Measurements from ENCODE around the gene TTK. TPM values are rescaled to one million over a fixed set of nuclear protein-coding genes. Genes with fewer than 3 reads are reported as not detected.

Gene TTK
- total RNA-seq, 1 experiment from 2014 or later, result 35.5 TPM

GRCh38 chr6:79985128-79985527 is 19.3 kb upstream of the TTK start:
- in situ Hi-C loops (cut with HindIII; ENCODE audit: low pct_unique_long_range_greater_than_20kb, low sequenced_read_pairs), result no loop called here

GRCh38 chr6:79989641-79990040 is 14.8 kb upstream of the TTK start:
- intact Hi-C loops (cut with micrococcal nuclease; ENCODE audit: unreplicated experiment), result no loop called here
- no TSS peak for BruUV-seq (replicated peaks)
- no peak for ATAC-seq
- TF ChIP-seq TCF7L2 (IDR thresholded peaks at IDR 0.05; ENCODE audit: low read depth, low read length), result no peak
- no peak for TF ChIP-seq CTCF (IDR thresholded peaks at IDR 0.05)
- TF ChIP-seq POLR2AphosphoS5 (IDR thresholded peaks at IDR 0.05; ENCODE audit: low read depth, low read length), result no peak
- no peak for TF ChIP-seq SIN3A (IDR thresholded peaks at IDR 0.05; ENCODE audit: borderline replicate concordance, insufficient read depth, low read depth, low read length)
- no peak for TF ChIP-seq REST (IDR thresholded peaks at IDR 0.05; ENCODE audit: insufficient read depth in 1 of 2, low read depth in 2 of 2, low read length in 1 of 2)
- Histone ChIP-seq H3K27ac (ENCODE audit: low read length) (no peak overlapping the region), H3K4me3 (ENCODE audit: low read depth in 2 of 2, low read length in 2 of 2) (no peak overlapping the region), H3K9me3 (ENCODE audit: control insufficient read depth, insufficient read depth, low read depth, low read length) (no peaks in the 10 kb centered on the region), H3K27me3 (ENCODE audit: control insufficient read depth, insufficient read depth, low read length) (no peaks in the 10 kb centered on the region), H3K4me1 (ENCODE audit: control insufficient read depth, insufficient read depth, low read length) (no peaks in the 10 kb centered on the region), H3K36me3 (ENCODE audit: control insufficient read depth, insufficient read depth, low read length) (no peaks in the 10 kb centered on the region)
- no peak for DNase-seq (ENCODE audit: low read depth, low spot score)
- ChIA-PET CTCF (no interaction called here), POLR2A (no interaction called here)
- in situ Hi-C loops (cut with HindIII; ENCODE audit: low pct_unique_long_range_greater_than_20kb, low sequenced_read_pairs), result no loop called here

More at GRCh38 chr6:79985128-79985527, 19.3 kb upstream of the TTK start:
- ATAC-seq (no peak), DNase-seq (ENCODE audit: low read depth, low spot score) (no peak)
- Histone ChIP-seq H3K27ac (ENCODE audit: low read length) (no peak overlapping the region), H3K4me1 (ENCODE audit: control insufficient read depth, insufficient read depth, low read length) (no peaks in the 10 kb centered on the region), H3K36me3 (ENCODE audit: control insufficient read depth, insufficient read depth, low read length) (no peaks in the 10 kb centered on the region), H3K9me3 (ENCODE audit: control insufficient read depth, insufficient read depth, low read depth, low read length) (no peaks in the 10 kb centered on the region), H3K4me3 (ENCODE audit: low read depth in 2 of 2, low read length in 2 of 2) (no peak overlapping the region), H3K27me3 (ENCODE audit: control insufficient read depth, insufficient read depth, low read length) (no peaks in the 10 kb centered on the region; the same call in 1 of the 2 replicates)
- no TSS peak for BruUV-seq (replicated peaks)
- no peak for TF ChIP-seq POLR2AphosphoS5 (IDR thresholded peaks at IDR 0.05; ENCODE audit: low read depth, low read length)
- TF ChIP-seq REST (IDR thresholded peaks at IDR 0.05; ENCODE audit: insufficient read depth in 1 of 2, low read depth in 2 of 2, low read length in 1 of 2), result no peak
- no peak for TF ChIP-seq SIN3A (IDR thresholded peaks at IDR 0.05; ENCODE audit: borderline replicate concordance, insufficient read depth, low read depth, low read length)
- no peak for TF ChIP-seq TCF7L2 (IDR thresholded peaks at IDR 0.05; ENCODE audit: low read depth, low read length)
- TF ChIP-seq CTCF (IDR thresholded peaks at IDR 0.05), result no peak
- intact Hi-C loops (cut with micrococcal nuclease; ENCODE audit: unreplicated experiment), result no loop called here
- CTCF ChIA-PET, result no interaction called here
- POLR2A ChIA-PET, result no interaction called here
